Activated naive CD4-positive, alpha-beta T cell treated with anti-CD3 and anti-CD28 coated beads, Interleukin-2, amount 10 ng/mL, durations not matched to agents 7 days and 5 days (primary cell): ENCODE measurements around the gene TRAPPC2.
"Not testable (repeated sequence)": the region's sequence is repeated elsewhere in the genome, so short reads cannot be mapped to it uniquely, and the experiment has no call there.

ENCODE experiments used
- CTCF ChIA-PET: fragments of 350-600 bp; sonication (Branson Sonifier 250); formaldehyde crosslinking; loops from one replicate; lab custom pipeline; 2021; ENCODE audit warnings: antibody characterized with exemption; lab: Charles Lee
- DNase-seq: peaks from one replicate; pipeline ENCODE4 v3.0.0-alpha.2; 2020
- H3K27ac Mint-ChIP-seq: one replicate; pipeline ENCODE4 v1.8.0; 2021; ENCODE audit warnings: mild to moderate bottlenecking, moderate library complexity, mixed read lengths
- H3K27me3 Mint-ChIP-seq: one replicate; pipeline ENCODE4 v1.8.0; 2021; ENCODE audit warnings: mild to moderate bottlenecking, mixed read lengths
- H3K36me3 Mint-ChIP-seq: one replicate; pipeline ENCODE4 v1.8.0; 2021; ENCODE audit warnings: mixed read lengths
- H3K4me1 Mint-ChIP-seq: one replicate; pipeline ENCODE4 v1.8.0; 2021; ENCODE audit warnings: mixed read lengths
- H3K4me3 Mint-ChIP-seq: one replicate; pipeline ENCODE4 v1.8.0; 2021; ENCODE audit warnings: mild to moderate bottlenecking, moderate library complexity, mixed read lengths
- H3K9me3 Mint-ChIP-seq: one replicate; pipeline ENCODE4 v1.8.0; 2021; ENCODE audit warnings: mixed read lengths

TRAPPC2 gene

GRCh38 chrX:13726583-13726982, 7.8 kb downstream of the TRAPPC2 start:
- H3K9me3 Mint-ChIP-seq, H3K27ac Mint-ChIP-seq, DNase-seq, H3K4me3 Mint-ChIP-seq, H3K27me3 Mint-ChIP-seq, CTCF ChIA-PET: not testable (repeated sequence)
- H3K36me3 Mint-ChIP-seq: peaks cover 77% of the 10 kb centered on the region
- H3K4me1 Mint-ChIP-seq: peaks cover 69% of the 10 kb centered on the region

GRCh38 chrX:13724878-13725277, 9.5 kb downstream of the TRAPPC2 start:
- not testable (repeated sequence) for H3K27me3 Mint-ChIP-seq, H3K9me3 Mint-ChIP-seq, H3K4me3 Mint-ChIP-seq
- CTCF ChIA-PET: interaction anchor here (1.6 kb wide), 1 partner anchor 13 kb away, joined by 3 read pairs; no protein-coding TSS in a partner anchor
- peak overlapping the region; percentile 75 for H3K27ac Mint-ChIP-seq
- H3K4me1 Mint-ChIP-seq: peaks cover 54% of the 10 kb centered on the region
- H3K36me3 Mint-ChIP-seq: peaks cover 71% of the 10 kb centered on the region
- DNase-seq: peak; percentile 49

GRCh38 chrX:13721819-13722519, 12.5 kb downstream of the TRAPPC2 start:
- peak overlapping the region; percentile 81 for H3K27ac Mint-ChIP-seq
- no peak for DNase-seq
- CTCF ChIA-PET: interaction anchor here (1.2 to 1.4 kb wide), 2 partner anchors 13 to 14 kb away, joined by 3 read pairs; partner anchors contain the start of genes OFD1 and TRAPPC2
- no peaks in the 10 kb centered on the region for H3K27me3 Mint-ChIP-seq
- peaks cover 53% of the 10 kb centered on the region for H3K4me1 Mint-ChIP-seq
- peaks cover 62% of the 10 kb centered on the region for H3K36me3 Mint-ChIP-seq
- peaks cover 5% of the 10 kb centered on the region for H3K9me3 Mint-ChIP-seq
- no peak overlapping the region for H3K4me3 Mint-ChIP-seq

- DNase-seq: no peak
- peaks cover 59% of the 10 kb centered on the region for H3K36me3 Mint-ChIP-seq
- no peak overlapping the region for H3K4me3 Mint-ChIP-seq
- peaks cover 50% of the 10 kb centered on the region for H3K4me1 Mint-ChIP-seq
- no peak overlapping the region for H3K27ac Mint-ChIP-seq
- H3K9me3 Mint-ChIP-seq: peaks cover under 1% of the 10 kb centered on the region
- CTCF ChIA-PET: interaction anchor here (1.4 kb wide), 1 partner anchor 15 kb away, joined by 3 read pairs; no protein-coding TSS in a partner anchor
- no peaks in the 10 kb centered on the region for H3K27me3 Mint-ChIP-seq
These were observed 13.0 kb downstream of the TRAPPC2 start for GRCh38 chrX:13721371-13721770.

- Mint-ChIP-seq H3K9me3 (no peaks in the 10 kb centered on the region), H3K4me1 (peaks cover 34% of the 10 kb centered on the region), H3K4me3 (no peak overlapping the region), H3K36me3 (peaks cover 52% of the 10 kb centered on the region), H3K27ac (peak overlapping the region; percentile 70), H3K27me3 (no peaks in the 10 kb centered on the region)
- CTCF ChIA-PET: interaction anchor here (0.6 kb wide), 1 partner anchor 536 kb away, joined by 3 read pairs; no protein-coding TSS in a partner anchor
- no peak for DNase-seq
These were observed 15.1 kb downstream of the TRAPPC2 start for GRCh38 chrX:13719192-13719856.

GRCh38 chrX:13717700-13718472, 16.5 kb downstream of the TRAPPC2 start:
- no peak for DNase-seq
- CTCF ChIA-PET: no interaction called here
- H3K27me3 Mint-ChIP-seq: no peaks in the 10 kb centered on the region
- H3K27ac Mint-ChIP-seq: peak overlapping the region; percentile 14
- no peak overlapping the region for H3K4me3 Mint-ChIP-seq
- H3K4me1 Mint-ChIP-seq: peaks cover 26% of the 10 kb centered on the region
- H3K36me3 Mint-ChIP-seq: peaks cover 43% of the 10 kb centered on the region
- no peaks in the 10 kb centered on the region for H3K9me3 Mint-ChIP-seq

- DNase-seq: peak; percentile 64
- Mint-ChIP-seq H3K4me3 (no peak overlapping the region), H3K36me3 (peaks cover 41% of the 10 kb centered on the region), H3K27me3 (no peaks in the 10 kb centered on the region), H3K9me3 (no peaks in the 10 kb centered on the region), H3K4me1 (peaks cover 23% of the 10 kb centered on the region), H3K27ac (peak overlapping the region; percentile 78)
- CTCF ChIA-PET: no interaction called here
These were observed 17.5 kb downstream of the TRAPPC2 start for GRCh38 chrX:13716905-13717304.

GRCh38 chrX:13716455-13716854, 18.0 kb downstream of the TRAPPC2 start:
- peaks cover 42% of the 10 kb centered on the region for H3K36me3 Mint-ChIP-seq
- CTCF ChIA-PET: interaction anchor here (0.6 kb wide), 1 partner anchor 416 kb away, joined by 3 read pairs; no protein-coding TSS in a partner anchor
- H3K4me3 Mint-ChIP-seq: no peak overlapping the region
- H3K27ac Mint-ChIP-seq: no peak overlapping the region
- peaks cover 23% of the 10 kb centered on the region for H3K4me1 Mint-ChIP-seq
- H3K9me3 Mint-ChIP-seq: no peaks in the 10 kb centered on the region
- no peak for DNase-seq
- H3K27me3 Mint-ChIP-seq: no peaks in the 10 kb centered on the region

- Mint-ChIP-seq H3K4me1 (no peaks in the 10 kb centered on the region), H3K36me3 (peaks cover 38% of the 10 kb centered on the region), H3K9me3 (no peaks in the 10 kb centered on the region), H3K4me3 (no peak overlapping the region), H3K27ac (no peak overlapping the region), H3K27me3 (no peaks in the 10 kb centered on the region)
- CTCF ChIA-PET: interaction anchor here (1.2 kb wide), 1 partner anchor 14 kb away, joined by 3 read pairs; no protein-coding TSS in a partner anchor
- DNase-seq: no peak
These were observed 23.3 kb downstream of the TRAPPC2 start for GRCh38 chrX:13711141-13711540.

- Mint-ChIP-seq H3K27me3 (no peaks in the 10 kb centered on the region), H3K4me1 (peaks cover 10% of the 10 kb centered on the region), H3K27ac (no peak overlapping the region), H3K9me3 (no peaks in the 10 kb centered on the region), H3K36me3 (peaks cover 18% of the 10 kb centered on the region), H3K4me3 (no peak overlapping the region)
- CTCF ChIA-PET: no interaction called here
- no peak for DNase-seq
These were observed 30.8 kb downstream of the TRAPPC2 start for GRCh38 chrX:13703589-13703988.

- CTCF ChIA-PET: no interaction called here
- H3K27me3 Mint-ChIP-seq: no peaks in the 10 kb centered on the region
- no peak overlapping the region for H3K27ac Mint-ChIP-seq
- H3K9me3 Mint-ChIP-seq: no peaks in the 10 kb centered on the region
- peaks cover 15% of the 10 kb centered on the region for H3K36me3 Mint-ChIP-seq
- peaks cover 10% of the 10 kb centered on the region for H3K4me1 Mint-ChIP-seq
- no peak for DNase-seq
- H3K4me3 Mint-ChIP-seq: no peak overlapping the region
These were observed 31.3 kb downstream of the TRAPPC2 start for GRCh38 chrX:13703135-13703534.

GRCh38 chrX:13702111-13702789, 32.2 kb downstream of the TRAPPC2 start:
- DNase-seq: no peak
- Mint-ChIP-seq H3K27ac (peak overlapping the region; percentile 64), H3K4me1 (peaks cover 10% of the 10 kb centered on the region), H3K9me3 (no peaks in the 10 kb centered on the region), H3K27me3 (no peaks in the 10 kb centered on the region), H3K36me3 (peaks cover 11% of the 10 kb centered on the region), H3K4me3 (no peak overlapping the region)
- CTCF ChIA-PET: no interaction called here

- Mint-ChIP-seq H3K9me3 (no peaks in the 10 kb centered on the region), H3K36me3 (peaks cover 9% of the 10 kb centered on the region), H3K4me1 (peaks cover 10% of the 10 kb centered on the region), H3K27me3 (no peaks in the 10 kb centered on the region), H3K27ac (no peak overlapping the region), H3K4me3 (no peak overlapping the region)
- CTCF ChIA-PET: no interaction called here
- DNase-seq: no peak
These were observed 34.0 kb downstream of the TRAPPC2 start for GRCh38 chrX:13700380-13700779.
